Right forelimb (tissue), 1 donor: ENCODE measurements around the gene DOCK9.
"Not testable (repeated sequence)": the region's sequence is repeated elsewhere in the genome, so short reads cannot be mapped to it uniquely, and the experiment has no call there.

Experiments used
- DNase-seq: peaks from one replicate; pipeline ENCODE4 v3.0.0-alpha.2; 2018

Gene DOCK9

GRCh38 chr13:98820300-98820699, 157.6 kb downstream of the DOCK9 start:
- no peak for DNase-seq

- no peak for DNase-seq
Observed at GRCh38 chr13:98819382-98820010, 158.4 kb downstream of the DOCK9 start.

GRCh38 chr13:98816406-98816805, 161.5 kb downstream of the DOCK9 start:
- no peak for DNase-seq

DNA sequence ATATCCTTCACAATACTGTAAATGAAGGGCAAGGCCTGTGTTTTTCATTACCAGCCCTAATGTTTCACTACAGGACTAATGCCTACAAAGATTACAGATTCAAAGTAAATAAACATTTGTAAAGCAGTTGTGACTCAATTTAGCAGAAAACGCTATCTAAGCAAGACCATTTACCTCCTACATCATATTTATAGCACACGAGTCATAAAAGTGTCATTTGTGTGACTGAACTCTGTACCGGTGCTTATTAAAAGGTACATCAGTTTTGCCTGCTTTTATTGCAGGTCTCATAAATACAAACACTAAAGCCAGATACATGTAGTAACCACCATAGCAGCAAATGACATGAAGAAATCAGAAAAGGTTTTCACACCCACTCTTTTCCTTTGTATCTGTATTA, 163.9 kb downstream of the DOCK9 start:
- DNase-seq = no peak

DNA sequence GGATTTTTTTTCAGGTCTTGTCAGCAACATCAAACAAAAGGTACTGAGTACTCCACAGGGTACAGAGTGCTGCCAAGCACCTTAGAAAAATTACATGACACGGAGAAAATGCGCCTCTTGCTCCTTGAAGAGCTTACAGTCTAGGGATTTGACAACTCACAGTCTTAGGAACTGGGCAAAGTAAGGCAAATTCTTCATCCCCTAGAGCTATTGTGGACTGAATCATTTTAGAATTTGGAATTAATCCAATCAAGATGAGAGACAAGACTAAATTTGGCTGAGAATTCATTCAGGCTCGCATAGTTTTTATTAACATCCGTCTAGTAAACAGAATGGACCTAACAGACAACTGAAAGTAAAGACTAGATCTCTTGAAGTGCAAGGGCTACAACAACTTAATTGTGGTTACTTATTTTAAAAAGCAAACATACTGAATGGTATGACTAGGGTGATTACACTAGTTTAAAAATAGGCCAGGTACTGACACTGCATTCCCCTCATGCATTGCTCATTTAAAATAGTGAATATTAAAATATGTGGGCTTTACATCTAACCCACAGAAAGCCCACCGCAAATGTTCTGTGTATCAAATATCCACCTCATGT, 165.6 kb downstream of the DOCK9 start:
- DNase-seq = not testable (repeated sequence)

DNA sequence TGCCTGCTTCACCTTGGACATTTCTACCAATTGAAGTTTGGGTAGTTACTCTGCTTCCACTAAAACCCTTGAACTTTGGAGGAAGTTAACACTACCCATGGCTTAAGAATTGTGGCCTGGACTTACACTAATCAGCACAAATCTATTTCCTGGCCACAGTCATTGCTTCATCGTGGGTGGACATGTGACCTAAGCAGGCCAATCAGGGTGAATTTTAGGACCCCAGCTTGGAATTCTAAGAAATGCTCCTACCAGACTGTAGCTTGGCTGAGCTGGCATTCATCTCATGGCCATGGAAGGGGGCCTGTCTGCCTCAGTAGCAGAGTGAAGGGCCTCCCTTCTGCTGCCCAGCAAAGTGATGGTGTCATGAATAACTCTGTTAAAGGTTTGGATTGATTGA, 167.1 kb downstream of the DOCK9 start:
- no peak for DNase-seq

- DNase-seq = no peak
Observed at GRCh38 chr13:98809345-98809777, 168.5 kb downstream of the DOCK9 start.

GRCh38 chr13:98807774-98808173, 170.1 kb downstream of the DOCK9 start:
- no peak for DNase-seq

DNA sequence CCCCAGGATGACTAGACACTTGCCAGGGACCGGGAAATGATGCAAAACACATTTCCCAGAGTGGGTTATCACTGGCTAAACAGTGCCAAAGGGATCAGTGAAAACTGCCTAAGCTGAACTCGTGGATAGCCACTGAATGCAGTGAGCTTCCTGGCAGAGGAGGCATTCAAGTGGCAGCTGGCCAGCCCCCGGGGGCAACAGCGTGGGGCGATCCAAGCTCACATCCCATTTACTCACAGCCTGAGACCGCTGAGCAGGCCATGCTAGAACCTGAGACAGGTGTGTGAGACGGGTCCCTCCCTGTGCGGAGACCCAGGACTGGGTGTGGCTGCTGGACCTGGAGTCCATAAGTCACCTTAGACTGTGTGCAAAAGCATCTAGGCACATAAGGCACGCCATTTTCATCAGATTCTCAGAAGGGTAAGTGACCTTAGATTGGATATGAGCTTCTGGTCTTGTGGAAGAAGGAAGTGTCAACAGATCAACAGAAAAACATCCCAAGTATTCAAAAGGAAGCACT, 173.5 kb downstream of the DOCK9 start:
- DNase-seq = no peak

GRCh38 chr13:98803921-98804320, 173.9 kb downstream of the DOCK9 start:
- DNase-seq = no peak

DNA sequence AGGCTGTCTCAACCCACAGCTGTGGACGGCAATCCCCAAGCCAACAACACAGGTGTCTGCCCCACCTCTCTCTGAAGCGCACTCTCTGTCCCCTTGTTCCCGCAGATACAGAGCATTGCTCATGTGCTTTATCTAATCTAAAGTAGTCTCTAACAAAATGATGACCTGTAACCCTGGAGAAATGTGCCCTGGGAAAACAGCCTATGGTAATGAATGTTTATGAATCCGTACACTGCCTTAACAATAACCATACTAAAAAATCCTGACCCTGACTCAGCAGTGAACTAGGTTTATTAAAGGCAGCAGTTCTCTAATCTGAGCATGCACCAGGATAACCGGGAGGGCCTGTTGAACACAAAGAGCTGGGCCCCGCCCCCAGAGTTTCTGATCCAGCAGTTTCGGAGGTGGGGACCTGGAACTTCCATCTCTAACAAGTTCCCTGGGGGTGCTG, 174.7 kb downstream of the DOCK9 start:
- no peak for DNase-seq

DNA sequence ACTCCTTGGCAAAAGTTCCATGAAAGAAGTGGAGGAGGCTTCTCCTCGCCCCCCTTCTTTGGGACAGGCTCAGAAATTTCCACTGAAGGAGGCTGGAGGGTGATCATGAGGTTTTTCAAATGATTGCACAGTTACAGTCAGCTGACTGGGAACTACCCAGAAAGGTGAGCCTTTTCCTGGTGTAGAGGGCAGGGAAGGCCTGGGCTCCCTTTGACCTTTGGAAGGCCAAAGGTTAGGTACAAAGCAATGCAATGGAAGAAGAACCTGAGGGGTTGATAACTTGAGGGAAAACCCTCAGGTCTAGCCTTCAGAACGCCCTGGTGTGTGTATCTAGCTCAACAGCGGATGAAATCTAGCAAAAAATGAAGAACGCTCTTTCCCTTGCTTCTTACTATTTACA, 175.3 kb downstream of the DOCK9 start:
- DNase-seq = no peak

GRCh38 chr13:98801626-98802418, 176.0 kb downstream of the DOCK9 start:
- no peak for DNase-seq

GRCh38 chr13:98800078-98800477, 177.8 kb downstream of the DOCK9 start:
- DNase-seq = no peak

DNA sequence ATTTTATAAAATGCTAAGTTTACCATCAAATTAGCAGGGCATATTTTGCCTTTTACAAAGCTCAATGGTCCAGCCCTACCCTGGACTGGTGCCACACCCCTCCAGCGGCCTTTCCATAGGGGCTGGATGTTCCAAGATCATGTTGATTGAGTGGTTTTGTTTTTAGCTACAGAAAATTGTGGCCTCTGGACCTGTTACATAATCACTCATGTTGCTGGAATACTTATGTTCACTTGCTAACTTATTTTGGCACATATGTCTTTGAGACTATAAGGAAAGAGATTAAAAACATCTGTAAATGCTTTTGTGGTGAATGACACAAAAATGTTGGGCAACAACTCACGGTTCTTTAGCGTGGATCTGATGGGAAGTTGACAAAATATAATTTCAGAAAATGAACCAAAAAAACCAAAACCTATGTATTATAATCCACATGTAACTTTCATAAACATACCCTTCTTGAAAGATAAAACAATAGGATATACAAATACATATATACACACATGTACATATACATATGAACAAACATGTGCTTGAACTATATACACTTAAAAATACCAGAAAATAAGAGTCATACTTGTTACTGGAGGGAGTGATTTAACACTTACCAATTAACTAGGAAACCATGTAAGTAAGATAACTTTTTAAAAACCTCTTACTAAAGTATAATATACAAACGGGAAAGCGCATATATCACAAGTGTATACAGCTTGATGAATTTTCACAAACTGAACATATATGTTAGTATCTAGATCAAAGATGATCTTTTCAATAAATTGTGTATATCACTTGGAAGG, 178.8 kb downstream of the DOCK9 start:
- DNase-seq = no peak

DNA sequence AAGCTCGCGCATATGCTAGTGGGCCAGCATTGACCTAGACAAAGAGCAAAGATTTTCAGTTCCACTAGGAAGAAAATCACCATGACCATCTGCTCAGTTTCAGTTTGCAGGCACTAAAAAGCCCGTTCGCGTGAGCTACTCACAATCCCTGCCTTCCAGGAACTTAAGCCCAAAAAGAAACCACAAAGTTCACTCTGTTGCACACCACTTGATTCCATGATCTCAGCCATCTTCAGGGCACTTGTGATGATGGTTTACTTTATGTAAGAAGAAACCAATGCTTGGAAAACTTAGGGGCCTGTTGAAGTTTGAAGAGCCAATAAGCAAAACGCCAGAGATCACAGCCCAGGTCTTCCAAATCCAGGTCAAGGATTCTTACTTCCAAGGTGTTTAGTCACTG, 180.4 kb downstream of the DOCK9 start:
- DNase-seq = no peak

GRCh38 chr13:98796798-98797197, 181.1 kb downstream of the DOCK9 start:
- DNase-seq = no peak

- no peak for DNase-seq
Observed at GRCh38 chr13:98796191-98796590, 181.7 kb downstream of the DOCK9 start.

DNA sequence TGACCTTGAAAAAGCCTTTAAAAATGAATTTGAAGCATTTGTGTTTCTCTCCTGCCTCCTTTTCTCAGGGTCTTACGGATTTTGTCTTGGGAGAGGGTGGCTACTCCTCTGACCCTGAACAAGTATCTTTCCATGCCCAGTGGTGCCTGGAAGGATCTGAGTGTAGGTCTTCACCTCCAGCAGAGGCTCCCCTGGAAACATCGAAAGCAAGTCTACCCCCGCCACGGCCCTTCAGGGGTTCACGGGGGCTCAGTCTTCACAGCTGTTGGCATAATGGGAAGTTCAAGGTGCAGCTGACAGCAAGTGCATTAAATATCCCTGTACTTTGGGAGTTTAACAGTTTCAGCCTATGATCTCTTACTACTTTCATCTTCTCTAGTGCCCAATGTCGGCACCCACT, 182.6 kb downstream of the DOCK9 start:
- no peak for DNase-seq

GRCh38 chr13:98794498-98794897, 183.4 kb downstream of the DOCK9 start:
- DNase-seq = no peak

DNA sequence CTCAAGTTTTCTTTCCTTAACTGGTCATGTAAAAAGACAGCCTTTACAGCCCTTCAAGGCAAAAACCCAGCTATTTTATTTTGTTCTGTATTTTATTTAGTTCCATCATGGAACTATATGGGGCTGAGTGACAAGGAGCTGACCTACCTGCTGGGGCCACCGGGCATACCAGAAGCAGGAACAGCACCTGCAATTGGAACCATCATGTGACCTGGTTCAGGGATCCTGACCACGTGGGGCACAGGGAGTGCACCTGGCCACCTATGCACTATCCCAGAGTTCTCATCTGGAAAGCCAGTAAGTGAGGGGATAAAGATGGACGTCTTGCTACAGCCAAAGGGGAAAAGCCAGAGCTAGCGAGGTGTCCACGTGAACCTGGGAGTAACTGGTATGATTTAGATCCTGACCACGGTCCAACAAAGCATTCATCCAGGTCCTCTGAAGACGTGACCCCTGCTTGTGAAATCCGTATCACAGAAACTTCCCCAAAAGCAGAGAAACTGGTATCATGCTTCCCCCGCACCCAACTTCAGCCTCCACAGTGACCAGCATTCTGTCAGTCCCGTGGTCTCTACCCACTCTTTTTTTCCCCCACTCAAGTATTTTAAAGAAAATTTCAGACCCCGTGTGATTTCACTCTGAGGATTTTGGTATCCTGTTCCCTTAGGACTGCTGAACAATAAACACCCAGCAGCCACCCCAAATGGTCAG, 184.9 kb downstream of the DOCK9 start:
- no peak for DNase-seq

DNA sequence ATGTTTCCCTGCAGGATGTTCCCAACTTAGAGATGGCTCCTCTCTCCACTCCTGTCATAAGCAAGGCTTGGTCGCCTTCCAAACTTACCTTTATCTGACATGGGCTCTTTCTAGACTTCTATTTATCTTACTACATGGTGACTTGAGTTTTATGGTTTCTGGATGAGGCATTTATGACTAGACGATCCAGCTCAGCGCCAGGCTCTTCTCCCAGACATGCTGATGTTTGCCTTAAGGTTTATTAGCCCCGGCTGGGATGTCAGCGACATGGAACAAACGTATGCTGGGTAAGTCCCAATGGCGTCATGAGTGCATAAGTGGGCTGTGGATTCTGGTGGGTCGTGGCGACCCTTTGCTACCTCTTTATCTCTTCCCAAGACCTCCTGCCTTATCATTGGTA, 185.5 kb downstream of the DOCK9 start:
- no peak for DNase-seq
